ENCODE results near the gene TAF12. TPM values are rescaled to one million over a fixed set of nuclear protein-coding genes. Genes with fewer than 3 reads are reported as not detected.

TAF12 gene
- total and polyA plus RNA-seq, 10 of the 15 experiments (the other 5 are each of a cell fraction or from before 2014, with no cell fraction given): 18.3 to 43.3 (median 28.6) TPM

DNA sequence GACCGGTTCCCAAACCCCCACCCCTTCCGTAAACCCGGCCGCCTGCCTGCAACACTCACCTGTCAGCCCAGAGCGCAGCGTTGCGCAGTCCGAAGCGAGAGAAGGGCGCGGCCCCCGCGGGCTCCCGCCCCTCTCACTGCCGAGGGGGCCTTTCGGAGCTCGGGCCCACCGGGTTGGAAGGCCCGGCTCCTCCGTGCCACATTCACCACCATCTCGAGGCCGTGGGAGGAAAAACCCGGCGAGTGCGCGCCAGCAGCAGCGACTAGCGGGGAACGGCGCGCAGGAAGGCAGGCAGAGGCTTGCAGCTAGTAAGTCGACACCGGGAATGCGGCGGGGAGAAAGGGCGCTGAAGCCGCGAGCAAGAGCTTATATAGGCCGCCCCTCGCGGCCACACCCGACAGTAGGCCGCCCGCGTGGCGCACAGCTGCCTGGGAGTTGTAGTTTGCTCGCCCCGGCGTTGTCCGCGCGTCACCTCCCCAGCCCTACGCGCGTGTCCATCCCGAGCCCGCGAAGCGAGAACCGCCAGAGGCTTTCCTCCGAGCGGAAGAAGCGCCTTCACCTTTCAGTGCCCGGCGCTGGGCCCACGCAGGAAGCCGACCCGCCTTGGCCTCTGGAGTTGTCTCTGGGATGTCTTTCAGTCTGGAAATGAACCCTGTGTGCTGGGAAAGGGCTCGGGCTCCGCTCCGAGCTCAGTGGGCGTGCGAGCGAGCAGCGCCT, 61.2 kb downstream of the TAF12 start (continued):
- TF ChIP-seq ZNF207 (IDR thresholded peaks at IDR 0.05; ENCODE audit: borderline replicate concordance): peak; percentile 90
- no peak for TF ChIP-seq ZNF274 (IDR thresholded peaks at IDR 0.05; ENCODE audit: insufficient read depth, insufficient read length)
- TF ChIP-seq EGR1 (IDR thresholded peaks at IDR 0.05; ENCODE audit: borderline replicate concordance in 1 of 2, low read depth in 2 of 2, low read length in 2 of 2): peak; percentile 35 to 61
- peak; percentile 96; the same call in 1 of the 2 replicates for TF ChIP-seq RB1 (IDR thresholded peaks at IDR 0.05; ENCODE audit: borderline replicate concordance)
- TF ChIP-seq MTA3 (IDR thresholded peaks at IDR 0.05; ENCODE audit: borderline replicate concordance, low read length): no peak; the same call in 1 of the 2 replicates
- no peak for TF ChIP-seq ZNF384 (IDR thresholded peaks at IDR 0.05; ENCODE audit: borderline replicate concordance, low read depth, low read length)
- TF ChIP-seq, protein P1, sequence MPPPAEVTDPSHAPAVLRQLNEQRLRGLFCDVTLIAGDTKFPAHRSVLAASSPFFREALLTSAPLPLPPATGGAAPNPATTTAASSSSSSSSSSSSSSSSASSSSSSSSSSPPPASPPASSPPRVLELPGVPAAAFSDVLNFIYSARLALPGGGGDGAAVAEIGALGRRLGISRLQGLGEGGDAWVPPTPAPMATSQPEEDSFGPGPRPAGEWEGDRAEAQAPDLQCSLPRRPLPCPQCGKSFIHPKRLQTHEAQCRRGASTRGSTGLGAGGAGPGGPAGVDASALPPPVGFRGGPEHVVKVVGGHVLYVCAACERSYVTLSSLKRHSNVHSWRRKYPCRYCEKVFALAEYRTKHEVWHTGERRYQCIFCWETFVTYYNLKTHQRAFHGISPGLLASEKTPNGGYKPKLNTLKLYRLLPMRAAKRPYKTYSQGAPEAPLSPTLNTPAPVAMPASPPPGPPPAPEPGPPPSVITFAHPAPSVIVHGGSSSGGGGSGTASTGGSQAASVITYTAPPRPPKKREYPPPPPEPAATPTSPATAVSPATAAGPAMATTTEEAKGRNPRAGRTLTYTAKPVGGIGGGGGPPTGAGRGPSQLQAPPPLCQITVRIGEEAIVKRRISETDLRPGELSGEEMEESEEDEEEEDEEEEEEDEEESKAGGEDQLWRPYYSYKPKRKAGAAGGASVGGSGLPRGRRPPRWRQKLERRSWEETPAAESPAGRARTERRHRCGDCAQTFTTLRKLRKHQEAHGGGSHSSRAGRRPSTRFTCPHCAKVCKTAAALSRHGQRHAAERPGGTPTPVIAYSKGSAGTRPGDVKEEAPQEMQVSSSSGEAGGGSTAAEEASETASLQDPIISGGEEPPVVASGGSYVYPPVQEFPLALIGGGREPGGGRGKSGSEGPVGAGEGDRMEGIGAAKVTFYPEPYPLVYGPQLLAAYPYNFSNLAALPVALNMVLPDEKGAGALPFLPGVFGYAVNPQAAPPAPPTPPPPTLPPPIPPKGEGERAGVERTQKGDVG (CRISPR knock-in tag; IDR thresholded peaks at IDR 0.05): no peak
- TF ChIP-seq SUZ12 (IDR thresholded peaks at IDR 0.05; ENCODE audit: unreplicated experiment): no peak
- TF ChIP-seq HCFC1 (IDR thresholded peaks at IDR 0.05; ENCODE audit: low read length): peak; percentile 96
- TF ChIP-seq SMAD1 (IDR thresholded peaks at IDR 0.05; ENCODE audit: low read depth, partially characterized antibody): peak; percentile 92
- TF ChIP-seq TAF1 (IDR thresholded peaks at IDR 0.05; ENCODE audit: borderline replicate concordance, low read depth, low read length): peak; percentile 99
- TF ChIP-seq WRNIP1 (IDR thresholded peaks at IDR 0.05; ENCODE audit: borderline replicate concordance, low read depth, low read length): no peak
- TF ChIP-seq HDAC2 (IDR thresholded peaks at IDR 0.05): no peak
- peak; percentile 92 for TF ChIP-seq NBN (IDR thresholded peaks at IDR 0.05)
- no peak for TF ChIP-seq RAD21 (IDR thresholded peaks at IDR 0.05; ENCODE audit: insufficient read depth, low read depth, low read length)
- TF ChIP-seq SUPT20H (IDR thresholded peaks at IDR 0.05; ENCODE audit: borderline replicate concordance, control insufficient read depth, low read depth, low read length): no peak
- TF ChIP-seq POLR2A (IDR thresholded peaks at IDR 0.05; ENCODE audit: low read depth, low read length): peak; percentile 100
- TF ChIP-seq CHD1 (IDR thresholded peaks at IDR 0.05; ENCODE audit: low read depth, low read length): no peak
- no peak for TF ChIP-seq NFYB (IDR thresholded peaks at IDR 0.05; ENCODE audit: insufficient read depth, low read depth, low read length)
- TF ChIP-seq NFXL1 (IDR thresholded peaks at IDR 0.05; ENCODE audit: borderline replicate concordance): no peak
- TF ChIP-seq, protein P2, sequence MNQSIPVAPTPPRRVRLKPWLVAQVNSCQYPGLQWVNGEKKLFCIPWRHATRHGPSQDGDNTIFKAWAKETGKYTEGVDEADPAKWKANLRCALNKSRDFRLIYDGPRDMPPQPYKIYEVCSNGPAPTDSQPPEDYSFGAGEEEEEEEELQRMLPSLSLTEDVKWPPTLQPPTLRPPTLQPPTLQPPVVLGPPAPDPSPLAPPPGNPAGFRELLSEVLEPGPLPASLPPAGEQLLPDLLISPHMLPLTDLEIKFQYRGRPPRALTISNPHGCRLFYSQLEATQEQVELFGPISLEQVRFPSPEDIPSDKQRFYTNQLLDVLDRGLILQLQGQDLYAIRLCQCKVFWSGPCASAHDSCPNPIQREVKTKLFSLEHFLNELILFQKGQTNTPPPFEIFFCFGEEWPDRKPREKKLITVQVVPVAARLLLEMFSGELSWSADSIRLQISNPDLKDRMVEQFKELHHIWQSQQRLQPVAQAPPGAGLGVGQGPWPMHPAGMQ (IDR thresholded peaks at IDR 0.05; ENCODE audit: borderline replicate concordance): no peak
- peak; percentile 76 for TF ChIP-seq GATAD2B (conservative IDR thresholded peaks at IDR 0.05; ENCODE audit: low read depth)
- TF ChIP-seq, protein P3, sequence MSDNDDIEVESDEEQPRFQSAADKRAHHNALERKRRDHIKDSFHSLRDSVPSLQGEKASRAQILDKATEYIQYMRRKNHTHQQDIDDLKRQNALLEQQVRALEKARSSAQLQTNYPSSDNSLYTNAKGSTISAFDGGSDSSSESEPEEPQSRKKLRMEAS (IDR thresholded peaks at IDR 0.05; ENCODE audit: low read depth, low read length): peak; percentile 91
- TF ChIP-seq, protein P4, sequence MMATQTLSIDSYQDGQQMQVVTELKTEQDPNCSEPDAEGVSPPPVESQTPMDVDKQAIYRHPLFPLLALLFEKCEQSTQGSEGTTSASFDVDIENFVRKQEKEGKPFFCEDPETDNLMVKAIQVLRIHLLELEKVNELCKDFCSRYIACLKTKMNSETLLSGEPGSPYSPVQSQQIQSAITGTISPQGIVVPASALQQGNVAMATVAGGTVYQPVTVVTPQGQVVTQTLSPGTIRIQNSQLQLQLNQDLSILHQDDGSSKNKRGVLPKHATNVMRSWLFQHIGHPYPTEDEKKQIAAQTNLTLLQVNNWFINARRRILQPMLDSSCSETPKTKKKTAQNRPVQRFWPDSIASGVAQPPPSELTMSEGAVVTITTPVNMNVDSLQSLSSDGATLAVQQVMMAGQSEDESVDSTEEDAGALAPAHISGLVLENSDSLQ (IDR thresholded peaks at IDR 0.05): peak; percentile 41; the same call in 1 of the 2 replicates

All from GM12878 (cell line).